K562 (cell line): ENCODE measurements around the gene TYMP. TPM values are rescaled to one million over a fixed set of nuclear protein-coding genes. Genes with fewer than 3 reads are reported as not detected.

Experiments used
- CXXC5 ChIP-seq: fragments of 250-450 bp; sonication (Bioruptor Pico); IDR thresholded peaks from 2 replicates; pipeline ENCODE4 v1.8.0; 2022; ENCODE audit warnings: inconsistent platforms, mild to moderate bottlenecking, moderate library complexity
- EP400 ChIP-seq: fragments of 450-650 bp; IDR thresholded peaks from 2 replicates; pipeline ENCODE4 v1.6.1; 2017; ENCODE audit warnings: antibody characterized with exemption, mild to moderate bottlenecking, moderate library complexity
- KDM2B ChIP-seq: fragments of 250-450 bp; sonication (Bioruptor Pico); IDR thresholded peaks from 2 replicates; pipeline ENCODE4 v1.8.0; 2021; ENCODE audit warnings: mild to moderate bottlenecking, moderate library complexity
- NFRKB ChIP-seq: fragments of 450-650 bp; IDR thresholded peaks from 2 replicates; pipeline ENCODE4 v1.6.1; 2016; ENCODE audit warnings: low read depth
- POLR2G ChIP-seq: fragments of 200-400 bp; formaldehyde crosslinking; IDR thresholded peaks from 2 replicates; pipeline ENCODE4 v1.6.1; 2017; ENCODE audit warnings: low read depth, mild to moderate bottlenecking, antibody characterized with exemption, low read length, moderate library complexity
- polyA plus RNA-seq, 8 experiments: library from polyadenylated mRNA; depleted of rRNA in 4 of 8; stranded (reverse) in 5 of 8; unstranded in 3 of 8; fragments of >200 nt; fragmentation: Nextera tagmentation in 2 of 8; fragmentation: Illumina TruSeq in 1 of 8; extraction: Ambion mirVana in 2 of 8; extraction: Trizol in 1 of 8; gene quantifications; 2 replicates each; pipeline versions ENCODE4 v1.2.1 to v1.2.3, GENCODE V29; 2011 to 2014; ENCODE audit warnings: inconsistent platforms in 1 of 8, missing spikeins in 1 of 8
- total RNA-seq, 7 experiments: library from RNA; depleted of rRNA in 6 of 7; stranded (reverse); fragments of >200 nt in 6 of 7; fragmentation: Illumina TruSeq in 2 of 7; extraction: Trizol in 2 of 7; gene quantifications; 2 replicates each; pipeline versions ENCODE4 v1.2.1 to v1.2.3, GENCODE V29; 2011 to 2021; ENCODE audit warnings: low replicate concordance in 1 of 7
- TF ChIP-seq, protein P1 (sequence below), 2 experiments: fragments of 450-650 bp in 1 of 2; sonication (generic) in 1 of 2; formaldehyde crosslinking in 1 of 2; IDR thresholded peaks in 1 of 2; conservative IDR thresholded peaks in 1 of 2; 2 replicates each; pipeline versions ENCODE4 v1.6.1 to v1.8.1; 2016 to 2023; ENCODE audit warnings: mild to moderate bottlenecking in 2 of 2, moderate library complexity in 2 of 2, inconsistent platforms in 1 of 2, missing genetic modification reagents in 1 of 2
- TF ChIP-seq, protein P2 (sequence below): sonication (generic); formaldehyde crosslinking; IDR thresholded peaks from 2 replicates; pipeline ENCODE4 v1.8.0; 2022; ENCODE audit warnings: missing genetic modification reagents, mild to moderate bottlenecking, moderate library complexity, borderline replicate concordance
- TF ChIP-seq, protein P3 (sequence below): sonication (generic); formaldehyde crosslinking; IDR thresholded peaks from 2 replicates; pipeline ENCODE4 v1.5.0; 2020; ENCODE audit warnings: missing genetic modification reagents

Gene TYMP
- total and polyA plus RNA-seq, 9 of the 15 experiments (the other 6 are each of a cell fraction or from before 2014, with no cell fraction given), result 0.03 to 4.0 (median 2.4) TPM; not detected in 4

DNA sequence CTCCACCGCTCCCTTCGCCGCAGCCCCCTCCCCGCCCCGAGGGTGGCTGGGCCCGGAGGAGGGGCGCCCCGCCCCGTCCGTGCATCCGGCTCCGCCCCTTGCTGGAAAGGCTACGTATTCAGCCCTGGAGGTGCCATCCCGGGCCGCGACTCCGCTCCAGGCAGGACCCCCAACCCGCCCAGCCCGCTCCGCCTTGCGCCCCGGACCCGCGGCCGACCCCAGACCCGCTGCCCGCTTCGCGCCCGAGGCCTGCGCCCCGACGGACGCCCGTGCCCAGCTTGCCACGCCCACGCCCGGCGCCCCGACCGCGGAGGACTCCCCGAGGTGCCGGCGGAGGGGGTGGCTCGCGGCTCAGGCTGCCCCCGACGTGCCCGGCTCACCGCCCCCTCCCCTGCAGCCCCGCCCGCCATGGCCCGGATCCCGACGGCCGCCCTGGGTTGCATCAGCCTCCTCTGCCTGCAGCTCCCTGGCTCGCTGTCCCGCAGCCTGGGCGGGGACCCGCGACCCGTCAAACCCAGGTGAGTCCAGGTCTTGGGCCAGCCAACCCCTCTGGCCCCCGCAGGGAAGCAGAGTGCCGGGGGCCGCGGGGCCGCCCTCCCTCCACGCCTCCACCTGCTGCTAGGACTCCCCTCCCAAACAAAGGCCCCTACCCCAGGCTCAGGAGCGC lies 48.2 kb downstream of the TYMP start, which contains the start of gene ADM2 (continued):
- TF ChIP-seq CXXC5 (CRISPR knock-in tag), result 0 out of 2 replicates have a peak, but pooled peaks have one; percentile 22
- peak; percentile 76 for TF ChIP-seq POLR2G
- TF ChIP-seq, protein P1, sequence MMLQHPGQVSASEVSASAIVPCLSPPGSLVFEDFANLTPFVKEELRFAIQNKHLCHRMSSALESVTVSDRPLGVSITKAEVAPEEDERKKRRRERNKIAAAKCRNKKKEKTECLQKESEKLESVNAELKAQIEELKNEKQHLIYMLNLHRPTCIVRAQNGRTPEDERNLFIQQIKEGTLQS (IDR thresholded peaks at IDR 0.05), result peak; percentile 79
- TF ChIP-seq, protein P1 (CRISPR knock-in tag; conservative IDR thresholded peaks at IDR 0.05), result no peak
- TF ChIP-seq, protein P2, sequence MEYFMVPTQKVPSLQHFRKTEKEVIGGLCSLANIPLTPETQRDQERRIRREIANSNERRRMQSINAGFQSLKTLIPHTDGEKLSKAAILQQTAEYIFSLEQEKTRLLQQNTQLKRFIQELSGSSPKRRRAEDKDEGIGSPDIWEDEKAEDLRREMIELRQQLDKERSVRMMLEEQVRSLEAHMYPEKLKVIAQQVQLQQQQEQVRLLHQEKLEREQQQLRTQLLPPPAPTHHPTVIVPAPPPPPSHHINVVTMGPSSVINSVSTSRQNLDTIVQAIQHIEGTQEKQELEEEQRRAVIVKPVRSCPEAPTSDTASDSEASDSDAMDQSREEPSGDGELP (CRISPR knock-in tag), result 0 out of 2 replicates have a peak, but pooled peaks have one; percentile 4
- TF ChIP-seq KDM2B (CRISPR knock-in tag), result no peak
- TF ChIP-seq, protein P3, sequence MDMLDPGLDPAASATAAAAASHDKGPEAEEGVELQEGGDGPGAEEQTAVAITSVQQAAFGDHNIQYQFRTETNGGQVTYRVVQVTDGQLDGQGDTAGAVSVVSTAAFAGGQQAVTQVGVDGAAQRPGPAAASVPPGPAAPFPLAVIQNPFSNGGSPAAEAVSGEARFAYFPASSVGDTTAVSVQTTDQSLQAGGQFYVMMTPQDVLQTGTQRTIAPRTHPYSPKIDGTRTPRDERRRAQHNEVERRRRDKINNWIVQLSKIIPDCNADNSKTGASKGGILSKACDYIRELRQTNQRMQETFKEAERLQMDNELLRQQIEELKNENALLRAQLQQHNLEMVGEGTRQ (CRISPR knock-in tag), result no peak
- TF ChIP-seq NFRKB, result 0 out of 2 replicates have a peak, but pooled peaks have one; percentile 30
- peak; percentile 64 for TF ChIP-seq EP400
